HG02943 (cell line): ENCODE measurements around the gene MEX3C.

ENCODE experiments used
- ATAC-seq: cut with Tn5 transposase; IDR thresholded peaks from one replicate; pipeline ENCODE4 v1.9.1; 2021; ENCODE audit warnings: mild to moderate bottlenecking, low read depth, moderate library complexity; ENCODE audit not compliant: unreplicated experiment

MEX3C gene

DNA sequence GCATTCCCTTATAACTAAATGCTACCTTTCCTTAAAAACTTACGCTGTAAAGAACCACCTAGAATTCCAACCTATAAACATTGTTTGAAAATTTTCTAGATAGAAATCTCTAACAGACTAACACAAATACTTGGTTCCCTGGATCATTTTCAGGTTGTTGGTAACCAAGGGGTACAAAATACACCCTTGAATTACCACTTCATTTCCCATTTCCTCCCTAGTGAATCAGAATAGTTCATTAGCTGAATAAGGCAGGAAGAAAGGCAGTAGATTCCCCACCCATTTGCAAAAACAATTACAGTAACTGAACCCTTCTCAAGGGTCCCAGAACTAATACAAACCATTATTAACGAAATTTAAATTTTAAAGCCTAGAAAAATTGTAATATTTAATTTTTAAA, 5.5 kb downstream of the MEX3C start:
- ATAC-seq: no peak

DNA sequence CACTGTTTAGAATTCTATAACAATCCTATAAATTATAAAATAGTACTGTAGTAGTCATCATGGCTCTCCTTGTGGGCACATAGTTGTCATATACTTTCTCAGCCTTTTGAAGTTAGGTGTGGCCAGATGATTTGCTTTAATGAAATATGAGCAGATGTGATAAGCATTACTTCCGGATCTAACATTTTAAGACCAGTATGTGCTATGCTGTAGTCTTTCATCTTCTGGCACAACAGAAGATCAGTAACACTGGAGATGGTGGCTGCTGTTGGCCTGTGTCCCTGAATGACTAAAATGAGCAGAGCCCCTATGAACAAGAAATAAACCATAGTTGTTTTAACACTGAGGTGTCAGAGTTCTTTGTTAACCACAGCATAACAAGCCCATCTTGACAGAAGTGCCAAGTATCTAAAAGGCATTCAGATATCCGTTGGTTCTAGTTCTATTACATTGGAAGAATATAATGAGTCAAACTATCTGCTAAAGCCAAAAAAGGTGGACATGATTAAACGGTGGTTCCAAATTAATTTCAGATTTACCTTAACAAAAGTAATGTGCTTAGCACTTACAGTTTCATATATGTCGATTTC, 6.3 kb downstream of the MEX3C start:
- ATAC-seq: no peak

DNA sequence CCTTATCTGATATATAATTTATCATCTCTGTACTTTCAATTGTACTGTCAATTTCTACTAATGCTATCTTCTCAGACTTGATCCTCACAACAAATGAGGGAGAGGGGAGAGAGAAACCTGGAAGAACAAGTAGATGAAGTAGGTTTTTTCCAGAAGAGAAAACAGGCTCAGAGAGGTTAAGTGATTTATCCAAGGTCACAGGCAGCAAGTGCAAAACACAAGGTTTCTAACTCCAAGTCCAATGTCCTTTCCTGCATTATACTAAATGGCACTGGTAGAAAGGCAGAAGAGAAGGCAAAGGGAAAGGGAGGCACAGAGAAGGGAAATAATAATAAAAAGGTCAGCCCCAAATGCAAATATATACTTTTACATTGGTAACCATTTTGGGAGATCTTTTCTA, 7.5 kb downstream of the MEX3C start:
- ATAC-seq: no peak

GRCh38 chr18:51188024-51188701, 9.3 kb downstream of the MEX3C start:
- no peak for ATAC-seq

DNA sequence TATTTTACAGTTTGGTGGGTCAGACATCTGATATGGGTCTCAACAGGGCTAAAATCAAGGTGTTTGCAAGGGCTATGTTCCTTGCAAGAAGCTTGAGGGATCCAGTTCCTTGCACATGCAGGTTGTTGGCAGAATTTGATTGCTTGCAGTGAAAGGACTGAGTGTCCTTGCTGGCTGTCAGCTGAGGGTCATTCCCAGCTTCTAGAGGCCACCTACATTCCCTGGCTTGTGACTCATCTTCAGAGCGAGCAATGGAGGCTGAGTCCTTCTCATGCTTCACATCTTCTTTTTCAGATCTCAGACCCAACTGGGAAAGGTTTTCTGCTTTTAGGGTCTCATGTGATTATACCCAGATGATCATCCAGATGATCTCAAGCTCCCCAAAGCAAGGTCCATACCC, 12.4 kb downstream of the MEX3C start:
- ATAC-seq: no peak

DNA sequence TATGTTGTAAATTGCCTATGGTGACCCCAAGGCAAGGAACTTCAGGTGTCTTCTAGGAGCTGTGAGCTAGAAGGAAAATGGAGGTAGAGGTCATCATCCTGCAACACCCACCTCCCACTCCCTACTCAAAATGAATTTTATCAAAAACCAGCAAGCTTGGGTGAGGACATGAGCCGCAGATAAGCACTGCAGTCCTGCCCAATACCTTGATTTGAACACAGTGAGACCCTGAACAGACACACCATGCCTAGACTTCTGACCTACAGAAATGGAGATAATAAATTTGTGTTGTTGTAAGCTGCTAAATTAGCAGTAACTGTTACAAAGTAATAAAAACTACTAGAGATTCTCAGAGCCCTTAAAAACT, 13.4 kb downstream of the MEX3C start:
- no peak for ATAC-seq

DNA sequence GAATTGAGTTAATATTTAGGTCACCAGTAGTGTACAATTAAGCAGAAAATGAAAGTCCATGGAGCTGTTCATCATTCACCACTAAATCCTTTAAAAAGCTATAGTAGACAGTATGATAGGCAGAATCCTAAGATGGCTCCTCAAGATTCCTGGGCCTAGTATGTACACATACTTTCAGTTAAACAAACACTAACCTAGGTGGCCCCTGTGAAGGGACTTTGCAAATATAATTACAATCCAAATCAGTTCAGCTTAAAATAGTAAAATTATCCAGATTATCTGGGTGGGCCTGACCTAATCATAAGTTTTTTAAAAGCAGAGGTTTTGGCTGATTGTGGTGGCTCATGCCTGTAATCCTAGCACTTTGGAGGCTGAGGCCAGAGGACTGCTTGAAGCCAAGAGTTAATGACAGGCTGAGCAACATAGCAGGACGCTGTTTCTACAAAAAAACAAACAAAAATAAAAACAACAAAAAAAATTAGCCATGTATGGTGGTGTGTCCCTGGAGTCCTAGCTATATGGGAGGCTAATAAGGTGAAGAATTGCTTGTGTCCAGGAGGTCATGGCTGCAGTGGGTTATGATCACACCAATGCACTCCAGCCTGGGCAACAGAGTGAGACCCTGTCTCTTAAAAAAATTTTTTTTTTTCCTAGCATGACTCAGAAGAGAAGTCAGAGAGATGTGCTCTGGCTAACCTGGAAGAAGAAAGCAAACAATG, 13.9 kb downstream of the MEX3C start:
- ATAC-seq: no peak

DNA sequence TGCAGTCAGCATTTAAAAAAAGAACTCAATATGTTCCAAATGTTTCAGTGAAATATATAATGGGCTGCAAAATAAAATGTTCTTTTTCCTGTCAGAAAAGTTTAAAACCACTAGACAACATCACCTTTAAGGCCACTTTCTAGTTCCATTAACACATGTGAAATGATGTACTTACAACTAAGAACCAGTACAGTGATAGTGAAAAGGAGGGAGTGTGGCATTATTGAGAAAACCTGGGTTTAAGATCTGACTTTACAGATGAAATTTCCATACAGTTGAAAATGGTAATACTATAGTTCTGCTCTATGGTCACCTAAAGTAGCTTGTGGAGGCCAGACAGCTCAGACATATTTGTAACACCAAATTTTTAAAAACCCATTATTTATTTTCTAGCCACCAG, 14.7 kb downstream of the MEX3C start:
- ATAC-seq: no peak

DNA sequence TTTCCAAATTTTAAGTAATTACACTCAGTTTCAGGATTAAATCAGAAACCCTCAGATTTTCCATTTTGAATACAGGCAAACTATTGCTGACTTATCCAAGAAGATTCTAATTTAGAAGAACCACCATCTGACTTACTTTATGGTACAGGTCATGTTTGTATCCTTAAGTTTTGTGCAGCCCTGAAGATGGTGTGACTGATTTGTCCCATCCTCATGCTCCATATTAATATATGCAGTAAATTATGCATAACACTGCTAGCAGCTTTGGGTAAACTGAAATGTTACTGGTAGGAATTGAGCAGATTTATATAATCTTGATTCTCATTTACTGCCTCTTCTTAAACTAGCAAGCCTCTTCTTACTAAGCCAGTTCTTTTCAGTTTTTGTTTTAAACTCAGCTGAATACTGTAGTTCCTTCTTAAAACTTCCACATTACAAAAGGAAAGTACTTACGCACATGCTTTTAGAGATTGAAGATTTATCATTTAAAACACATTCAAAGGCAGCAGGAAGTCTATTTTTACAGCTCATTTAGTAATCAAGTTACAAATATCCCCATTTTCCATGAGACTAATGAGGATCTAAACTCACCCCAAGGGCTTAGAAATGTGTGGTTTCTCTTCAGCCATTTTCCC, 25.7 kb downstream of the MEX3C start:
- no peak for ATAC-seq

GRCh38 chr18:51171223-51171622, 26.3 kb downstream of the MEX3C start:
- no peak for ATAC-seq

GRCh38 chr18:51170664-51171063, 26.8 kb downstream of the MEX3C start:
- ATAC-seq: no peak

DNA sequence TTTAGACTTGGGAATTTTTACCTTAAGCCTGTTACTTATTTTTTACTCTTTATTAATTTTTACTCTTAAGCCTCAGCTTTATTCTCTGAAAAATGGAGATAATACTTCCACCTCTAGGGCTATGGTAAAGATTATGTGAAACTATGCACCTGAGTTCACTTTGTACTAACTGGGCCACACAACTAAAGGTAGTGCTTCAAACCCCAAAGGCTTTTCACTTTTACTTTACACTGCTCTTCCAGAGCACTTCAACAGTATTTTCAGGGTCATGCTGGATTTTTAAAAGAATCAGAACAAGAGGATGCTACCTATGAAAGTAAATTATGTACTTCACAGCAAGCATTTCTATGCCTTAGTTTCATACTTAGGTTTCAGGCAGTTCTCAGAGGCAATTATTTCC, 27.8 kb downstream of the MEX3C start:
- ATAC-seq: no peak

- ATAC-seq: peak; percentile 50
Observed at GRCh38 chr18:51168960-51169662, 28.4 kb downstream of the MEX3C start.

DNA sequence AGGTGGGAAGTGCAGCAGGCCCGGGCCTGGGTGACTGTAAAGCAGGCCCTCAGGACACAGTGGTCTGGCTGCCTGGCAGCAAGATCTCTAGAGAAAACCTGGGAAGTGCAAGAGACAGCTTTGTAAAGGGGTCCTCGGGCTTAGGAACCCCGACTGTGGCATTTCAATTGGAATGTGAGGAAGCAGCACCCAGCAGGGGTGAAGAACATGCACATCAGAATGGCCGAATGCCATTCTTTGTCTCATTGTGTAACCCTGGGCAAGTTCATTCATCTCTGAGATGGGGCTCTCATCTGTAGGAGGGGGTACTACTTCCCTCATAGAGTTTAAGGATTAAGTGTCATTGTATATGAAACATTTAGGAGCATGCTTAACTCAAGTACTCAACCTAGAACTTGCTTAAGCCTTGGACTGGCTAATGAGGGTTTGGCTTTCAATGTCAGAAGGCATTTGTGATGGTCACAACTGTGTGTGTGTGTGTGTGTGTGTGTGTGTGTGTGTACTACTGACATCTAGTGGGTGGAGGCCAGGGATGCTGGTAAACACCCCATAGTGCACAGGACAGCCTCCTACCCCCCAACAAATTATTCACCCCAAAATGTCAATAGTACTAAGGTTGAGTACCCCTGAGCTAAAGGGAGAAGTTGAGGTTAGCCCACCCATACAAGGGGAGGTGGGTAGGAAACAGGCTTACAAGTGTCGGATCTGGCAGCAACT, 29.3 kb downstream of the MEX3C start:
- ATAC-seq: no peak

- ATAC-seq: no peak
Observed at GRCh38 chr18:51165296-51165695, 32.2 kb downstream of the MEX3C start.

- ATAC-seq: no peak
Observed at GRCh38 chr18:51164761-51165281, 32.7 kb downstream of the MEX3C start.

GRCh38 chr18:51164342-51164741, 33.1 kb downstream of the MEX3C start:
- no peak for ATAC-seq

- ATAC-seq: no peak
Observed at GRCh38 chr18:51163543-51163942, 33.9 kb downstream of the MEX3C start.

GRCh38 chr18:51162617-51163016, 34.9 kb downstream of the MEX3C start:
- no peak for ATAC-seq

DNA sequence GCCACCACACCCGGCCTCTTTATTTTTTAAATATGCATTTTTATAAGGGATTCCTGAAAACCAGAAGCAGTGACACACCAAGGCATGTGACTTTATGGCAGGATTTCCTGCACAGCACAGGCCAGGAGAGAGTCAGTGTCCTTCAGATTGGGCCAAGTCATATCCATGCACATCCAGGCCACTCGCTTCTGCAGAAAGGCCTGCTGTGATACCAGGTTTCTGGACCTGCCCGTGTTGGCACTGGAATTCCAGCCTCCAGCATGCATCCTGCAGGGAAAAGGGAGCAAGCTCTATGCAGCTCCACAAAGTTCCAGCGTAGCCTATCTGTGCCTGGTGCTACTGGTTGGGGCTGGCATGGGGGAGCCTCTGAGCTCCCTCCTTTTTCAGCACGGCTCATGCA, 36.8 kb downstream of the MEX3C start:
- ATAC-seq: no peak
